ENCODE measurements around the gene RANBP3. TPM values are rescaled to one million over a fixed set of nuclear protein-coding genes. Genes with fewer than 3 reads are reported as not detected.

RANBP3 gene
- total and polyA plus RNA-seq, 2 of the 8 experiments (the other 6 are each of a cell fraction or from before 2014, with no cell fraction given), result 95.4 to 122 TPM

GRCh38 chr19:6021878-6022569, 44.1 kb upstream of the RANBP3 start (continued):
- TF ChIP-seq, protein P1, sequence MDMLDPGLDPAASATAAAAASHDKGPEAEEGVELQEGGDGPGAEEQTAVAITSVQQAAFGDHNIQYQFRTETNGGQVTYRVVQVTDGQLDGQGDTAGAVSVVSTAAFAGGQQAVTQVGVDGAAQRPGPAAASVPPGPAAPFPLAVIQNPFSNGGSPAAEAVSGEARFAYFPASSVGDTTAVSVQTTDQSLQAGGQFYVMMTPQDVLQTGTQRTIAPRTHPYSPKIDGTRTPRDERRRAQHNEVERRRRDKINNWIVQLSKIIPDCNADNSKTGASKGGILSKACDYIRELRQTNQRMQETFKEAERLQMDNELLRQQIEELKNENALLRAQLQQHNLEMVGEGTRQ (IDR thresholded peaks at IDR 0.05; ENCODE audit: low read length), result no peak
- TF ChIP-seq CHD1 (IDR thresholded peaks at IDR 0.05; ENCODE audit: low read depth, low read length) (no peak), GABPA (IDR thresholded peaks at IDR 0.05; ENCODE audit: borderline replicate concordance, insufficient read depth, low read length) (peak; percentile 26; the same call in 1 of the 2 replicates), NANOG (IDR thresholded peaks at IDR 0.05; ENCODE audit: insufficient read depth, low read depth, low read length, poor library complexity, severe bottlenecking) (no peak), CHD2 (IDR thresholded peaks at IDR 0.05; ENCODE audit: low read length) (no peak), TCF12 (IDR thresholded peaks at IDR 0.05; ENCODE audit: low read depth, low read length) (no peak), KDM5A (IDR thresholded peaks at IDR 0.05; ENCODE audit: low read length) (no peak), SP1 (IDR thresholded peaks at IDR 0.05; ENCODE audit: low read depth, low read length) (no peak), TAF1 (IDR thresholded peaks at IDR 0.05; ENCODE audit: low read depth, low read length) (no peak), RAD21 (IDR thresholded peaks at IDR 0.05 in 1 of 2, conservative IDR thresholded peaks at IDR 0.05 in 1 of 2; ENCODE audit: low read depth in 2 of 2, low read length in 2 of 2) (peak; percentile 91 to 92), KDM4A (IDR thresholded peaks at IDR 0.05; ENCODE audit: low read depth, low read length, severe bottlenecking) (no peak), MAX (IDR thresholded peaks at IDR 0.05) (no peak), POU5F1 (IDR thresholded peaks at IDR 0.05; ENCODE audit: low read depth, low read length) (no peak), BCL11A (IDR thresholded peaks at IDR 0.05; ENCODE audit: low read depth in 2 of 2, low read length in 2 of 2) (no peak), BACH1 (IDR thresholded peaks at IDR 0.05; ENCODE audit: low read length) (no peak), CTCF (IDR thresholded peaks at IDR 0.05; ENCODE audit: control extremely low read depth in 1 of 3, insufficient read depth in 1 of 3, low read depth in 1 of 3, low read length in 3 of 3) (peak; percentile 84 to 93 (median 85)), EP300 (IDR thresholded peaks at IDR 0.05; ENCODE audit: borderline replicate concordance in 1 of 2, low read depth in 2 of 2, low read length in 2 of 2) (no peak), TBP (IDR thresholded peaks at IDR 0.05; ENCODE audit: low read depth, low read length) (no peak), SIN3A (conservative IDR thresholded peaks at IDR 0.05 in 1 of 2, IDR thresholded peaks at IDR 0.05 in 1 of 2; ENCODE audit: low read depth in 1 of 2, low read length in 2 of 2) (0 out of 4 replicates have a peak, but pooled peaks of 1 of the 2 experiments have one; percentile 37)

Data from H1 (cell line).